Thymus (tissue), 14 donors: ENCODE data around the gene PPP1R15B. TPM values are rescaled to one million over a fixed set of nuclear protein-coding genes. Genes with fewer than 3 reads are reported as not detected.

Source experiments
- DNase-seq, 9 donors: peaks; one replicate each; pipeline ENCODE4 v3.0.0-alpha.2; 2013; ENCODE audit warnings: low spot score in 9 of 9, low read depth in 6 of 9, missing footprints in 1 of 9
- H3K27ac ChIP-seq, 2 donors: one replicate each; pipeline ENCODE4 v1.5.1; 2013; ENCODE audit warnings: control low read depth in 1 of 2, low read depth in 1 of 2, low read length in 1 of 2, mild to moderate bottlenecking in 1 of 2, moderate library complexity in 1 of 2
- H3K27me3 ChIP-seq, 2 donors: one replicate each; pipeline ENCODE4 v1.5.1; 2013; ENCODE audit warnings: low read length in 1 of 2; ENCODE audit not compliant: control insufficient read depth in 2 of 2, insufficient read depth in 1 of 2
- H3K36me3 ChIP-seq, 2 donors: one replicate each; pipeline ENCODE4 v1.5.1; 2013; ENCODE audit warnings: low read length in 1 of 2, mild to moderate bottlenecking in 1 of 2, moderate library complexity in 1 of 2; ENCODE audit not compliant: control insufficient read depth in 2 of 2, insufficient read depth in 2 of 2
- H3K4me1 ChIP-seq, 2 donors: one replicate each; pipeline ENCODE4 v1.5.1; 2013; ENCODE audit warnings: low read length in 2 of 2; ENCODE audit not compliant: control insufficient read depth in 2 of 2, insufficient read depth in 2 of 2
- H3K4me3 ChIP-seq, 2 donors: one replicate each; pipeline ENCODE4 v1.5.1; 2013; ENCODE audit warnings: low read length in 2 of 2, control low read depth in 1 of 2, mild to moderate bottlenecking in 1 of 2
- H3K9me3 ChIP-seq, 2 donors: one replicate each; pipeline ENCODE4 v1.5.1; 2013; ENCODE audit warnings: low read length in 1 of 2, mild to moderate bottlenecking in 1 of 2; ENCODE audit not compliant: control insufficient read depth in 2 of 2, insufficient read depth in 1 of 2
- WGBS: extraction: QIAGEN DNeasy Blood & Tissue Kit; methylation state at CpG from one replicate; pipeline ENCODE4 v1.1.7; 2013; 5-methylcytosine and 5-hydroxymethylcytosine counted together
- long read RNA-seq, 10 donors: transcript quantifications; one replicate each; lab custom pipeline, GENCODE V29; 2026
- polyA plus RNA-seq: library from polyadenylated mRNA; stranded (reverse); fragments of 200-250 nt; gene quantifications from one replicate; pipeline ENCODE4 v1.2.3, GENCODE V29; 2013
- total RNA-seq: library from RNA; stranded (reverse); fragments of 120-200 nt; gene quantifications from one replicate; pipeline ENCODE4 v1.2.4, GENCODE V29; 2013
- donor health status: healthy.

The PPP1R15B gene
- total RNA-seq (29.8 TPM), polyA plus RNA-seq (26.2 TPM)
- long read RNA-seq, donor 1, result 0 reads
- long read RNA-seq, donor 2, full-length matches to known transcripts, result 14 of 14 reads
- long read RNA-seq, donor 2, partial matches to known transcripts, result 0 of 14 reads
- long read RNA-seq, donor 2, other reads (novel, unspliced or antisense), result 0 of 14 reads
- long read RNA-seq, donor 3, full-length matches to known transcripts, result 9 of 20 reads
- long read RNA-seq, donor 3, partial matches to known transcripts, result 11 of 20 reads
- long read RNA-seq, donor 3, other reads (novel, unspliced or antisense), result 0 of 20 reads
- long read RNA-seq, donor 4, full-length matches to known transcripts, result 5 of 5 reads
- long read RNA-seq, donor 4, partial matches to known transcripts, result 0 of 5 reads
- long read RNA-seq, donor 4, other reads (novel, unspliced or antisense), result 0 of 5 reads
- long read RNA-seq, donor 5, full-length matches to known transcripts, result 10 of 10 reads
- long read RNA-seq, donor 5, partial matches to known transcripts, result 0 of 10 reads
- long read RNA-seq, donor 5, other reads (novel, unspliced or antisense), result 0 of 10 reads
- long read RNA-seq, donor 6, full-length matches to known transcripts, result 6 of 6 reads
- long read RNA-seq, donor 6, partial matches to known transcripts, result 0 of 6 reads
- long read RNA-seq, donor 6, other reads (novel, unspliced or antisense), result 0 of 6 reads
- long read RNA-seq, donor 7, full-length matches to known transcripts, result 17 of 17 reads
- long read RNA-seq, donor 7, partial matches to known transcripts, result 0 of 17 reads
- long read RNA-seq, donor 7, other reads (novel, unspliced or antisense), result 0 of 17 reads
- long read RNA-seq, donor 8, full-length matches to known transcripts, result 6 of 6 reads
- long read RNA-seq, donor 8, partial matches to known transcripts, result 0 of 6 reads
- long read RNA-seq, donor 8, other reads (novel, unspliced or antisense), result 0 of 6 reads
- long read RNA-seq, donor 9, full-length matches to known transcripts, result 3 of 3 reads
- long read RNA-seq, donor 9, partial matches to known transcripts, result 0 of 3 reads
- long read RNA-seq, donor 9, other reads (novel, unspliced or antisense), result 0 of 3 reads
- long read RNA-seq, donor 10, full-length matches to known transcripts, result 13 of 22 reads
- long read RNA-seq, donor 10, partial matches to known transcripts, result 9 of 22 reads
- long read RNA-seq, donor 10, other reads (novel, unspliced or antisense), result 0 of 22 reads

GRCh38 chr1:204411451-204412204 lies at the start of gene PPP1R15B:
TSS of gene PPP1R15B (minus strand) at chr1:204411817. CDS start at chr1:204411411, 406 bp downstream.
- H3K9me3 ChIP-seq, result no peaks in the 10 kb centered on the region
- under 1% methylated on average over 68 of the region's 69 CpGs for WGBS
- H3K27me3 ChIP-seq, result no peaks in the 10 kb centered on the region
- H3K27ac ChIP-seq, result peak within 1 kb of the TSS; percentile 98 to 99
- peak; percentile 94 to 99 (median 97) for DNase-seq
- peaks cover 2 to 7% of the 10 kb centered on the region in 2 donors for H3K4me1 ChIP-seq
- H3K36me3 ChIP-seq, result peaks cover 0 to 7% of the 10 kb centered on the region in 2 donors
- H3K4me3 ChIP-seq, result peak within 1 kb of the TSS; percentile 79 to 98

GRCh38 chr1:204460346-204460745 lies 48.7 kb upstream of the PPP1R15B start:
- 98% methylated on average over 8 of the region's 8 CpGs for WGBS
- Histone ChIP-seq H3K9me3 (no peaks in the 10 kb centered on the region), H3K27me3 (no peaks in the 10 kb centered on the region), H3K4me3 (no peak overlapping the region), H3K27ac (no peak overlapping the region), H3K36me3 (peaks cover 72 to 89% of the 10 kb centered on the region in 2 donors), H3K4me1 (peaks cover 14 to 64% of the 10 kb centered on the region in 2 donors)
- no peak for DNase-seq

GRCh38 chr1:204459706-204460105 lies 48.1 kb upstream of the PPP1R15B start:
- peaks cover 14 to 60% of the 10 kb centered on the region in 2 donors for H3K4me1 ChIP-seq
- H3K27ac ChIP-seq, result no peak overlapping the region
- H3K4me3 ChIP-seq, result no peak overlapping the region
- DNase-seq, result no peak
- 43% methylated on average over 4 of the region's 4 CpGs for WGBS
- H3K36me3 ChIP-seq, result peaks cover 73 to 90% of the 10 kb centered on the region in 2 donors
- no peaks in the 10 kb centered on the region for H3K9me3 ChIP-seq
- H3K27me3 ChIP-seq, result no peaks in the 10 kb centered on the region

GRCh38 chr1:204457666-204458065 lies 46.0 kb upstream of the PPP1R15B start:
- 95% methylated on average over 5 of the region's 5 CpGs for WGBS
- H3K36me3 ChIP-seq, result peaks cover 71 to 87% of the 10 kb centered on the region in 2 donors
- no peak for DNase-seq
- H3K27me3 ChIP-seq, result no peaks in the 10 kb centered on the region
- H3K9me3 ChIP-seq, result no peaks in the 10 kb centered on the region
- no peak overlapping the region for H3K4me3 ChIP-seq
- H3K4me1 ChIP-seq, result peaks cover 11 to 46% of the 10 kb centered on the region in 2 donors
- no peak overlapping the region for H3K27ac ChIP-seq

GRCh38 chr1:204456826-204457442 lies 45.3 kb upstream of the PPP1R15B start:
- Histone ChIP-seq H3K4me1 (peaks cover 8 to 46% of the 10 kb centered on the region in 2 donors), H3K27me3 (no peaks in the 10 kb centered on the region), H3K4me3 (no peak overlapping the region), H3K27ac (no peak overlapping the region), H3K9me3 (no peaks in the 10 kb centered on the region), H3K36me3 (peaks cover 68 to 83% of the 10 kb centered on the region in 2 donors)
- no peak for DNase-seq
- WGBS, result 92% methylated on average over 11 of the region's 11 CpGs

- Histone ChIP-seq H3K4me1 (peaks cover 0 to 38% of the 10 kb centered on the region in 2 donors), H3K27me3 (no peaks in the 10 kb centered on the region), H3K4me3 (no peak overlapping the region), H3K27ac (no peak overlapping the region), H3K36me3 (peaks cover 76 to 84% of the 10 kb centered on the region in 2 donors), H3K9me3 (no peaks in the 10 kb centered on the region)
- 98% methylated on average over 9 of the region's 9 CpGs for WGBS
- no peak for DNase-seq
These were observed 44.2 kb upstream of the PPP1R15B start for GRCh38 chr1:204455831-204456145.

GRCh38 chr1:204455063-204455830 lies 43.6 kb upstream of the PPP1R15B start:
- Histone ChIP-seq H3K27me3 (no peaks in the 10 kb centered on the region), H3K36me3 (peaks cover 75 to 84% of the 10 kb centered on the region in 2 donors), H3K9me3 (no peaks in the 10 kb centered on the region), H3K27ac (no peak overlapping the region), H3K4me1 (peaks cover 0 to 38% of the 10 kb centered on the region in 2 donors), H3K4me3 (no peak overlapping the region)
- no peak for DNase-seq
- WGBS, result 93% methylated on average over 18 of the region's 18 CpGs
